ENCODE results near the gene CMSS1. TPM values are rescaled to one million over a fixed set of nuclear protein-coding genes. Genes with fewer than 3 reads are reported as not detected.

Gene CMSS1
- total and polyA plus RNA-seq, 2 of the 13 experiments (the other 11 are each of a cell fraction or from before 2014, with no cell fraction given), result 6.4 to 48.7 TPM

DNA sequence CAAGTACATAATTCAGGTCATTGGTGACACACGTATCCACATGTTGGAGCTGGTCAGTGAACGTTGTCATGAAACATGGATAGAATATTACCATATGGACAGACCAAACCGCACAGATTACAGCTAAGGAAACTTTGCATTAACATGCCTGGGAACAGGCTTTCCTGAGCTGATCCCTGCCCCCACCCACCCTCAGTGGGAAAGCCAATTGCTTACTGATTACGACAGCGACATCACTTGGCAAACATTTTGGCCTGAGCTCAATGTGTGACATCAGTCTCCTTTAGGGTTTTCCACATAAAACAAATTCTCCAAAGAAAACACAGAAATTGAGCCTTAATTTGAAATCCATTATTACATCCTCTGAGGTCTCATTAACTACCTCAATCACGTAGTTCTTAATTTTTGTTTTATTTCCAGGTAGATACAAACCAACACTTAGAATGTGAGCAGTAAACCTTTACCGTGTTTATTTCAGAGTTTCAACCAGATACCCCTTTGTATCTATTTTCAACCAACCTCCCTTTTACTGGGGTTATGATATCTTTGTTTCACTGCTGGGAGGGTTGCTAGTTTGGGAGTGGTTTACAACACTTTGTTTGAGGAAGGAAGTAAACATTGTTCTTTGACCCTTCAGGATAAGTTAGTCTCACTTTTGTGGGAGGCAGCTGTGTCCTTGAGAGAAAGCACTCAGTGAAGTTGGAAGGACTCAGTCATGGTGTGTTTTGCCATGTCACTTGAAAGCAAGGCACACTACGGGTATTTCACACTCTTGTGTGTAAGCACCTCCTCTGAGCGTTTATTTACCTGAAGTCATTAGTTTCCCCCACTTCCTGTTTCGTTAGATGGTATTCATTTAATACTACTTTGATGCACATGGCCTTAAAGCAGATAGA is 103.1 kb downstream of the CMSS1 start (continued):
- TF ChIP-seq ZNF746 (CRISPR knock-in tag; IDR thresholded peaks at IDR 0.05) (peak; percentile 59; the same call in 1 of the 2 replicates), ZBTB40 (IDR thresholded peaks at IDR 0.05) (no peak), ZBTB40 (CRISPR knock-in tag; IDR thresholded peaks at IDR 0.05) (peak; percentile 70; the same call in 1 of the 2 replicates), ZNF678 (CRISPR knock-in tag; IDR thresholded peaks at IDR 0.05) (no peak), ZNF775 (CRISPR knock-in tag; IDR thresholded peaks at IDR 0.05; ENCODE audit: borderline replicate concordance) (peak; percentile 29; the same call in 1 of the 2 replicates), ATF1 (CRISPR knock-in tag; IDR thresholded peaks at IDR 0.05) (peak; percentile 33; the same call in 1 of the 2 replicates), TOPORS (CRISPR knock-in tag; IDR thresholded peaks at IDR 0.05) (peak; percentile 47; the same call in 1 of the 2 replicates), DR1 (CRISPR knock-in tag; IDR thresholded peaks at IDR 0.05) (no peak), ZSCAN22 (CRISPR knock-in tag; IDR thresholded peaks at IDR 0.05) (peak; percentile 34; the same call in 1 of the 2 replicates), NFE2L2 (IDR thresholded peaks at IDR 0.05; ENCODE audit: low read length) (peak; percentile 76), NFYC (CRISPR knock-in tag; IDR thresholded peaks at IDR 0.05) (no peak), PRDM10 (CRISPR knock-in tag; IDR thresholded peaks at IDR 0.05; ENCODE audit: low read depth) (peak; percentile 84)
- TF ChIP-seq, protein P1, sequence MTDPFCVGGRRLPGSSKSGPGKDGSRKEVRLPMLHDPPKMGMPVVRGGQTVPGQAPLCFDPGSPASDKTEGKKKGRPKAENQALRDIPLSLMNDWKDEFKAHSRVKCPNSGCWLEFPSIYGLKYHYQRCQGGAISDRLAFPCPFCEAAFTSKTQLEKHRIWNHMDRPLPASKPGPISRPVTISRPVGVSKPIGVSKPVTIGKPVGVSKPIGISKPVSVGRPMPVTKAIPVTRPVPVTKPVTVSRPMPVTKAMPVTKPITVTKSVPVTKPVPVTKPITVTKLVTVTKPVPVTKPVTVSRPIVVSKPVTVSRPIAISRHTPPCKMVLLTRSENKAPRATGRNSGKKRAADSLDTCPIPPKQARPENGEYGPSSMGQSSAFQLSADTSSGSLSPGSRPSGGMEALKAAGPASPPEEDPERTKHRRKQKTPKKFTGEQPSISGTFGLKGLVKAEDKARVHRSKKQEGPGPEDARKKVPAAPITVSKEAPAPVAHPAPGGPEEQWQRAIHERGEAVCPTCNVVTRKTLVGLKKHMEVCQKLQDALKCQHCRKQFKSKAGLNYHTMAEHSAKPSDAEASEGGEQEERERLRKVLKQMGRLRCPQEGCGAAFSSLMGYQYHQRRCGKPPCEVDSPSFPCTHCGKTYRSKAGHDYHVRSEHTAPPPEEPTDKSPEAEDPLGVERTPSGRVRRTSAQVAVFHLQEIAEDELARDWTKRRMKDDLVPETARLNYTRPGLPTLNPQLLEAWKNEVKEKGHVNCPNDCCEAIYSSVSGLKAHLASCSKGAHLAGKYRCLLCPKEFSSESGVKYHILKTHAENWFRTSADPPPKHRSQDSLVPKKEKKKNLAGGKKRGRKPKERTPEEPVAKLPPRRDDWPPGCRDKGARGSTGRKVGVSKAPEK (CRISPR knock-in tag; IDR thresholded peaks at IDR 0.05; ENCODE audit: borderline replicate concordance), result no peak

Data from HepG2 (cell line).